Stimulated activated CD8-positive, alpha-beta memory T cell treated with anti-CD3 and anti-CD28 coated beads, Interleukin-7, amount 100 ng/mL, for 1 hour (primary cell): ENCODE measurements around the gene C13orf46.

ENCODE experiments used
- DNase-seq, 2 donors: peaks; one replicate each; pipeline ENCODE4 v3.0.0-alpha.2; 2020; ENCODE audit warnings: low read depth in 2 of 2

C13orf46 gene

DNA sequence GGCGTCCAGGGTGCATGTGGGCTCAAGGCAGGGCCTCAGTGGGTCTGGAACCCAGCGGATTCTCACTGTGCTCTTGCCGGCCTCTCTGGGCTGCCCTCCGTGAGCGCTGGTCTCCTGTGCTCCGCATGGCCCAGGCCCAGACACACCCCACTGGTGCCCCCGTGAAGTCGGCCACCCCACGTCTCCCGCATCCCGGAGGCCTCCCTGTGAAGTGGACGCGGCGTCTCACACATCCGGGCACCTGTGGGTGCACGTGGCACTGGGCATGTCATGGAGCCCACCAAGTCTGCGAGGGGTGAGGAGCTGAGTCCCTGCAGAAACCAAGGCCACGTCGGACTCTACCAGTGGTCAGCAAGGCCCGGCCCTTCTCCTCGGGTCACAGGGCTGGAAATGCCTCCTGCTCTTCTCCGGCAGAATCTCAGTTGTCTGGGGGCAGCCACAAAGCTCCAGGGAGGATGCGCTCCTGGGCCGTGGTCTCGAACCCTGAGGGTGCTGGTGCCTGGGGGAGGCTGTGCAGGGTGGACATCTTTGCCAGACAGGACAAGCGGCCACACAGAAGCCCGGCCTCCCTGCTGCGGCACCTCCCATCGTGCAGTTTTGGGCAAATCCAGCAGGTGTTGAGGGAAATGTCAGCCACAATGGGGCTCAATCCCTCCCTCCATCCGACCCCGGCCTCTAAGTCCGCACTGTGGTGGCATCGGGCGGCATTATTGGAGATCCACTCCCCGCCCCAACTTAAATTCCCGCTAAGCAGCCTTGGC lies 2.2 kb downstream of the C13orf46 start:
- DNase-seq: no peak

DNA sequence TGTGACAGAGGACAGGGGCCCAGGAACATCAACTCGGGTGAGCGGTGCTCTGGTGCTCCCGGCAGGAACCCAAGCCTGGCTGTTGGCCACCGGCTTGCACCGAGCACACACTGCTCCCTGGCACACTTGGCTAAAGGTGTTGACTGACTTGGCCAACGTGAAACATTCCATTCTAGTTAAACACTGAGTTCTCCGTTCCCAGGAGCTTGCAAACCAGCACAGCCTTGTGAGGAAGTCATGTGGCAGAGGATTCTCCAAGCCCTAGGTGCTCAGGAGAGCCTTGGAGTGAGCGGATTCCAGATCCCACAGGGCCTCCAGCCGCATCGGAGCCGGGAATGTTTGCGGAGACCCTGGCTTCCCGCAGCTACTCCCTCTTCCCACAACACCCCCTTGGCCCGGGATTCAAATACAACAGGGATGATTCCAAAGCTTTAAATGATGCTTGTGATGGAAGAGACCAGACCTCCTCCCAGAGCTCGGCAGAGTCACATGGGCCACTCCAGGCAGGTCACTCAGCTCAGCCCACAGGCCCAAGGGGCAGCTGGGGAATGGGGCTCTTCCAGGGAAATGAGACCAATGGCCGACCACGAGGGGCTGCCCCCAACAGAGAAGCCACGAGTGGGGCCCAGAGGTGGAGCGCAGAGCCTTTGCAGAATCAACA lies 2.9 kb downstream of the C13orf46 start:
- DNase-seq: no peak

DNA sequence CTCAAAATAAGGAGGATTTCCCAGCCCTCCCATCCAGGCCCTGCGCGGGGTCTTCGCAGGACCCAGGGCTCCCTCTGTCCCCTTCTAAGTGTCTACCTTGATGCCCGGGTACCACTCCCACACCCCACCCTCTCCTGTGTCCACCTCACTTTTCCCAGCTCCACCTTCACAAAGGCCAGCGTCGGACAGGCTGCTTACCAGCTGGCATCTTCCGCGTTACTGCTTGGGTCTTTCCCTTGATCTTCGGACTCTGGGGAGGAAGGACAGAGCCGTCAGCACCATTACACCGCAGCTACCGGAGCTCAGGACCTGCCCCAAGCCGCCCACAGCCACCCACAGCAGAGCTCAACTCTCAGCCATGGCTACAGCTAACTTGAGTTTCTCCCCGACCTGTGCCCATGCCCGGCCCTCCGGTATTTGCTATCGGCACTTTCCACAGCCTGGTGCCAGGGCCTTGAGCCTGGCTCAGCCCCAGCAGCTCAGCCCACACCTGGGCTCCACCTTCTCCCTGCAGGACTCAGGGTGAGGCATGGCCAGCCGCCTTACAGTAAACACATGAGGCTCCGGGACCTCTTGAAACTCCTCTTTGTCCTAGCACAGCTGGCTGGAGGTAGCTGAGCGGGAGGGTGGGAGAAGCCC lies 3.8 kb downstream of the C13orf46 start:
- DNase-seq: no peak

DNA sequence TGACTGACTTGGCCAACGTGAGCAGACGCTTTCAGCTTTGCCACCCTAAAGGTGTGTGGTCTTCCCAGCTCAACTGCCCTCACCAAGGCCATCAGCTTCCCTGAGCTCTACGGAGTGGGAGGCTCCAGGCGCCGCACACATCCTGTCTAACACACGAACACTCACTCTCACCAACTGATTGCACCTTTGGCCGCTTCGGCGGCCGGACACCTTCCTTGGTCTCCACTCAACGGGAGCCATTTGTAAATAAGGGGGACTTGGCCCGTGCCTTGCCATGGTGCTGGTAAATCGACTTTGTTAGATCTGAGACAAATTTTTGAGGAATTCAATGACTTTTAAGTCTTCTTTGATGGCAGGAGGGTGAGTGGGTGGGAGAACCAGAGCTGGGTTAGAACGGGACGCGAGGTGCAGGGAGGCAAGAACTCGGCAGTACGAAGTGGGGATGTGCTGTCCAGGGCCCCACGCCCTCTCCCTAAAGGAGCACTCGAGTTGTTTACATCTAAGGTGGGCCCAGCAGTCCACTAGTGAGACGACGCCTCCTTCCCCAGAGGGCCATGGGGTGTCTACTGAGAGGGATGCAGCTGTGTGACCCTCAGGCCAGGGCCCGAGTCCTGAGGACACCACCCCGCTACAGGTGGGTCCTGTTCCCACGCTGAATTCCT lies 4.4 kb downstream of the C13orf46 start:
- DNase-seq: no peak

DNA sequence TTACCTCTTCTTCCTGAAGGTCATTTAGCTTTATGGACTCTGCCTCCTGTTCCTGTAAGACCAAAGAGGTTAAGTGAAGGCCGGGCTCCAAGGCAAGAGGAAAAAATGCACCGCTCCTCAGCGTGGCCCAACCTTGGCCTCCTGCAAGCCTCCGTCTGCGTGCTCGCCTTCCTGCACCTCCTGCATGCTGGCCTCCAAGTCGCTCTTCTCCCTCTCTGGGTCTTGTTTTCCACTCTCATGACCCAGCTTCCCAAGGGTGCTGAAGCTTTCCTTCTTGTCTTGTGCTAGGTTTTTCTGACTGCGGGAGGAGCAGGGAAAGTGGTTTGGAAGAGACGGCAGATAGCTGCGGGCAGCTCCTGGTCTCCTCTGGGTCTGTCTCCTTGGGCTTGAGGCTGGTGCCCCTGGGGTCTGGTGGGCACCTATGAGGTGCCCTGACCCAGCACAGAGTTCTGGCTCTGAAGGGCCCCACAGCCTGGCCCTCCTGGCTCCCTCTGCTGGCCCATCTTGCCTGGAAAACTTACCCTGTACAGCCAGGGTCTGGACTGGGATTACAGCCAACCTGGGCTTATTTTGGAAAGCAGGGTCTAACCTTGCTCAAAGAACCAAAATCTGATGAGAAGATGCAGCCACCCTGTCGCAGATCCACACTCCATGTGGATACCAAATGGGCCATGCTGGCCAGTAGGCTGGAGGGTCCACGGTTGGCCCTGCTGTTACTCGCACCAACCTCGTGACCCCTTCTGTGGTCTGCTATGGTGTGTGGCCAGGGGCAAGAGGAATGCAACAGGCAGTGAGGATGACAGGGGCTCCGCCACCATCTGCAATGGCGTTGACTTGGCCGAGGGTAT lies 5.2 kb downstream of the C13orf46 start:
- DNase-seq: no peak

DNA sequence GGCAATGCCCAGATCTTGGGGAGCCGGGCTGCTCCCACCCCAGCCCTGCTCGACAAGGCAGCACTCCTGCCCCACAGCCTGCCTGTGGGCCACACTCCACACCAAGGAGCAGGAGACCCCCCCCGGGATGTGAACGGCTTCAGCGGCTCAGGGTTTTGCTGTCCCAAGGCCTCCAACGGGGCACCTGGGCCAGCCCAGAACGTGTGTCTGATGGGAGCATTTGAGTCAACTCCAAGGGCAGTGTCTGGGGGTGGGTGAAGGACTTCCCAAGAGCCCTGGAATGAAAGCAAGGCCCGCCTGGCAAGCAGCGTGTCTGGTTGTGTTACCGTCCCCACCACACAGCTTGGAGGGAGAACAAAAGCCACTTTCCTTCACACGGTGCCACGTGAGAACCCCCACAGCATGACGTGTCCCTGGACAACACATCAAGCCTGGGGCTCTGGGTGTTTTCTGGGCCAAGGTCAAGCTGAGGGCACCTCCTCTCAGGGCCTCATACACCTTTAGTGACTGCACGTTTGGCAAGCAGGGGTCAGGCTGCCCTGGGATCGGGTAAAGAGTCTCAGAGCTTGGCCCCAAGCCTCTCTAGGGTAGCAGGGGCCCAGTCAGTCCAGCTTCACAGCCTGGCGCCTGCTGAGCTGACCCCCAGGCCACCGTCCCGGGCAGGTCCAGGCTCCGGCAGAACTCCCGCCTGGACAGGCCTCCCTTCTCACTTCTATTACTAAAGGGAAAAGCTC lies 6.0 kb downstream of the C13orf46 start:
- no peak for DNase-seq

DNA sequence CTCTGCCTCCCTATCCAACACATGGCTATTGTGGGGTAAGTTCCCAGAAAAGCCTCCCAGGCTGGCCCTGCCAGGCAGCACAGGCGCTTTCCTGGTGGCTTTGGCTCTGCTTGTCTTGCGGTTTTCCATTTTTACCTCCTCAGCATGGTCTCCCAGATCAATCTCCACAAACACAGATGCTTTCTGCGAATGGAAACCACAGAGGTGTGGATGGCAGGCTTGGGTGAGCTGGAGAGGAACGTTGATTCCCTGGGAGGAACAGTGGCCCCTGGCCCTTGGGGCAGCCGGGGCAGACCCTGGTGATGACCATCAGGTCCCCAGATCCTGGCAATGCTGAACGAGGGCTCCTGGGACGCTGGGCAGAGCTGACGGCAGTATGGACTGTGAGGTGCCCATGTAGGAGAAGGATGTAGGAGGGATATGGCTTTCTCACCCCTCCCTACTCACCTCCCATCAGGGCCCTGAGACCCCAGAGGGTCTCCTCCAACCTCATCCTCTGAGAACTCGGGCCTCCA lies 6.6 kb downstream of the C13orf46 start:
- no peak for DNase-seq

DNA sequence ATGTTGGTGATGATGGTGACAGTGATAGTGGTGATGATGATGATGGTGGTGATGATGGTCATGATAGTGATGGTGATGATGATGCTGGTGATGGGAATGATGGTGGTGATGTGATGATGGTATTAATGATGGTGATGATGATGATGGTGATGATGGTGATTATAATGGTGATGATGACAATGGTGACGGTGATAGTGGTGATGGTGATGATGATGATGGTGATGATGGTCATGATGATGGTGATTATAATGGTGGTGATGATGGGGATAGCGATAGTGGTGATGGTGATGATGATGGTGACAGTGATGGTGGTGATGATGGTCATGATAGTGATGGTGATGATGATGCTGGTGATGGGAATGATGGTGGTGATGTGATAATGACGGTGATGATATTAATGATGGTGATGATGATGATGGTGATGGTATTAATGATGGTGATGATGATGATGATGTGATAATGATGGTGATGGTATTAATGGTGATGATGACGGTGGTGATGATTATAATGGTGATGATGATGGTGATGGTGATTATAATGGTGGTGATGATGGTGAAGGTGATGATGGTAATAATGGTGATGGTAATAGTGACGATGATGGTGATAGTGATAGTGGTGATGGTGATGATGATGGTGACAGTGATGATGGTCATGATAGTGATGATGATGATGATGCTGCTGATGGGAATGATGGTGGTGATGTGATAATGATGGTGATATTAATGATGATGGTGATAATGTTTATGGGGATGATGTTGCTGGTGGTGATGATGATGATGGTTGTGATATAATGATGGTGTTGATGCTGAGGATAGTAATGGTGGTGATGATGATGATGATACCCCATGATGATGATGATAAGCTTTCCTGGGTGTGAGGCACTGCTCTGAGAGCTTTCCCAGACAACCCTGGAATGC lies 7.7 kb downstream of the C13orf46 start:
- DNase-seq: no peak

DNA sequence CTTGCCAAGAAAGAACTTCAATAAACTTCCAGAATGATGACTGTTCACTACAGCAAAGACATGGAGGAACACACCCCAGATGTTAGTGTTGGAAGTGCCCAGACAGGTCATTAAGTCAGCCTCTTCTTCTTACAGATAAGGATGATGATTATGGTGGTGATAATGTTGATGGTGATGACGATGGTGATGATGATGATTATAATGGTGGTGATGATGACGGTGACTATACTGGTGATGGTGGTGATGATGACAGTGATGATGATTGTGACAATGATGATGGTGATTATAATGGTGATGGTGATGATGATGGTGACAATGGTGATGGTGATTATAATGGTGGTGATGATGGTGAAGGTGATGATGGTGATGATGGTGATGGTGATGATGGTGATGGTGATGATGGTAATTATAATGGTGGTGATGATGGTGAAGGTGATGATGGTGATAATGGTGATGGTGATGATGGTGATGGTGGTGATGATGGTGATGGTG lies 8.4 kb downstream of the C13orf46 start:
- DNase-seq: no peak

DNA sequence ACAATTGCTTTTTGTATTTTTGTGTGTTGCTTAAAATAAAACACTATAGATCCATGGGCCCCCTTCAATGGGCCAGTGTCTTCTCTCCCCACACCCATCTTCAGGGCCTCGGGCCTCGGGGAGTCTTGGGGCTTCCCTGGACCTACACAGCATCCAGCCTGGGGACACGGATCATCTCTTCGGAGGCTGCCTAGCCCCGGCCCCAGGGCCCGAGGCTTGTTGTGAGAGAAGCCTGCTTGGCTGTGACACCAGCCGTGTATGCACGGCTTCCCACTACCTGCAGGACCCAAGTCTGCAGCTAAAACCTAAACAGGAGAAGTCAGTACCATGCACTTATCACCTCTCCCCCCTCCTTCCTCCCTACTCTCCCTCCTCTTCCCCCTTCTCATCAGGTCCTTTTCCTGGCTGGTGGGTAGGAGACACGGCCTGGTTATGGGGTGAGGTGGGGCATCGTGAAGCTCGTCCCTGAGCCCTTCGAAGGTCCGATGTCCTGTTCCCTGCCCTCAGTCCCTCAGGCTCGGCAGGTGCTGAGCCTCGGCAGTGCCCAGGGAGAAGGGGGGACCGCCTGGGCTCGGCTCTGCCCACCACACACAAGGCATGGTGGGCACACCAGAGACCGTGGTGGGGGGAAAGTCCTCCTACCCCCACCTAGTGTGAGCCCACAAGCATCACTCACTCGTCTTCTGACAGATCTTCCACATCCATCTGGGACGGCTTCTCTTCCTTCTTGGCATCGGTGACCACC lies 9.5 kb downstream of the C13orf46 start:
- DNase-seq: no peak

DNA sequence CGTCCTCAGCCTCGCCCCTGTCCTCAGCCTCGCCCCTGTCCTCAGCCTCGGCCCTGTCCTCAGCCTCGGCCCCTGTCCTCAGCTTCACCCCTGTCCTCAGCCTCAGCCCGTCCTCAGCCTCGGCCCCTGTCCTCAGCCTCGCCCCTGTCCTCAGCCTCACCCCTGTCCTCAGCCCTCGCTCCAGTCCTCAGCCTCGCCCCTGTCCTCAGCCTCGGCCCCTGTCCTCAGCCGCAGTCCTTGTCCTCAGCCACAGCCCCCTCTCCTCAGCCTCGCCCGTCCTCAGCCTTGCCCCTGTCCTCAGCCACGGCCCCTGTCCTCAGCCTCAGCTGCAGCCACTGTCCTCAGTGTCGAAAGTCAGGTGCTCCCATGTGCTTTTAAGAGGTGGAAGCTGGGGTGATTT lies 10.5 kb downstream of the C13orf46 start:
- no peak for DNase-seq

DNA sequence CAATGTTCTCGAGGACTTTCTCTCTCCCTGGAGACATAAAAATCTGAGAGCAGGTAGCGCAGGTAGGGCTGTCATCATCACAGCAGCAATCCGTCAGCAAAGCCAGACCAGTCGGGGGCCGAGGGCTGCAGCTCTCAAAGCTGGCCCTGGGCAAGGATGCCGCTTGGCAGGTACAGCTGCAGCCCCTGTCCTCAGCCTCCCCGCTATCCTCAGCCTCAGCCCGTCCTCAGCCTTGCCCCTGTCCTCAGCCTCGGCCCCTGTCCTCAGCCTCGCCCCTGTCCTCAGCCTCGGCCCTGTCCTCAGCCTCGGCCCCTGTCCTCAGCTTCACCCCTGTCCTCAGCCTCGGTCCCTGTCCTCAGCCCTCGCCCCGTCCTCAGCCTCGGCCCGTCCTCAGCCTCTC lies 10.9 kb downstream of the C13orf46 start:
- DNase-seq: no peak

DNA sequence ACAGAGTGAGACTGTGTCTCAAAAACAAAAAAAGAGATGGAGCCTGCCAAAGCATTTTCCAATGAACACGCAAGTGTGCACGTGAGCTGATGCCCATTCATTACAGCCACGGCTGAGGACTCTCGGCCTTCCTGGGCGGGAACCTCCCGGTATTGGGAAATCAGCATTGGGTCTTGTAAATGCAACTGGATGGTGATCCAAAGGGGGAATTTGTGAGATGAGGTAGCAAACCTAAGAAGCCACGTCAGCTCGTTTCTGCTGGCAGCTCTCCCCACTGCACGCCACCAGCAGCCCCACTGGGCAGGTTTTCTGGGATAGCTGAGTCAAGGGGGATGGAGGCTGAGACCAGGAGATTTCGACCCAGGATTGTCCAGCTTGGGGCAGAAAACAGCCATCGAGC lies 11.5 kb downstream of the C13orf46 start:
- DNase-seq: no peak

DNA sequence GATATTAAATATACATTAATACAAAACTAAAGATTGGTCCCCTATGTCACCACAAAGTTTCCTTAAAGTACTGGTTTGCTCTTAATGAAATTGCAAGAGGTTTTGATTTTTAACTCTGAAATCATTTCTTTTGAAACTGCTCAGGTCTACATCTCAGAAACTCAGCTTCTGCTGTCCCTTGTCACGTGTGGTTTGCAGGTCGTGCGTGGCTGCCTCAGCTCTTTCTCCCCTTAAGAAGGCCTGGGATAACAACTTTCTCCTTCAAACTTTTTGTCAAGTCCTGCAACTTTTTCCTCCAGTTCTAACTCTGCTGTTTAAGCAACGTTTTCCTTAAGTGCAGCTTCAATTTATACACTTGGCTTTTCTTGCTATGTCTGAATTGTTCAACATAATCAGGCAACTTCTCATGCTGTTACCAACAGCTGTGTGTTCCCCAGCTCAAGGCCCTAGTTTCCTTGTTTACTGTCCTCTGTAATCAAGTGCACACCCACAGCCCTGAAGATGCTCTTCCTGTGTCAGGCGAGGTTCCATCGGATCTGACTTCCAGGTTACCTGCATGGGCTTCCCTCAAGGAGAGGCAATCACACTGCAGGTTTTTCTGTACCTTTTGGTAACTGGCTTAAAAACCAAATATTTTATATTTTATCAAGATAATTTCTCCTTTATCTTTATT lies 13.5 kb downstream of the C13orf46 start:
- no peak for DNase-seq

DNA sequence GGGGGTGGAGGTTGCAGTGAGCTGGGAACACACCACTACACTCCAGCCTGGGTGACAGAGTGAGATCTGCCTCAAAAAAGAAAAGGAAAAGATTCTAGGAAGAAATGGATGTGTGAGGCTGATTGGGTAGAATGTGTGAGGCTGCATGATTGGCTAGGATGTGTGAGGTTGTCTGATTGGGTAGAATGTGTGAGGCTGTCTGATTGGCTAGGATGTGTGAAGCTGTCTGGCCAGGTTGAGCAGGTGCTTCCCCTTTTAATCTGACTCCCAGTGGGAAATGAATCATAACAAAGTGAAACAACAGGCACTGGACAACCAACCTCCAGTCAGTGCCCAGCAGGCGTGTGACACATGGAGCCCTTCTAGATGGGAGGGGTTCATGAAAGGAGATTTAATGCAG lies 14.7 kb downstream of the C13orf46 start:
- DNase-seq: no peak

DNA sequence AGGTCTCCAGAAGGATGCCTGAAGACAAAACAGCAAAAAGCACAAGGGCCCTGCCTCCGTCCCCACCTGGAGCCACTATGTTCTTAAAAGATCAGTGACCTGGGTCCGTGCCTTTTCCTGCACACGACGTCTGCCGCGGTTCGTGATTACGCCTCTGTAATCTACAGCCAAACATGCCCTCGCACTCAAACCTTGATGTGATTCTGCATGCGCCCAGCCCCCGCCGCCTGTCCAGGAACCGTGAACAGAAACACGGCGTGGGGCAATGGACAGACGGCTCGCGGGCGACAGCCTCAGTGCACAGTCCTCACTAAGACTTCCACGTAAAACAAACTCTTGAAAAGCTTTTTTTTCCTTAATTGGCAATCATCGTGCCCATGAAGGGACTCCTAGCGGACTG lies 15.5 kb downstream of the C13orf46 start:
- DNase-seq: no peak

DNA sequence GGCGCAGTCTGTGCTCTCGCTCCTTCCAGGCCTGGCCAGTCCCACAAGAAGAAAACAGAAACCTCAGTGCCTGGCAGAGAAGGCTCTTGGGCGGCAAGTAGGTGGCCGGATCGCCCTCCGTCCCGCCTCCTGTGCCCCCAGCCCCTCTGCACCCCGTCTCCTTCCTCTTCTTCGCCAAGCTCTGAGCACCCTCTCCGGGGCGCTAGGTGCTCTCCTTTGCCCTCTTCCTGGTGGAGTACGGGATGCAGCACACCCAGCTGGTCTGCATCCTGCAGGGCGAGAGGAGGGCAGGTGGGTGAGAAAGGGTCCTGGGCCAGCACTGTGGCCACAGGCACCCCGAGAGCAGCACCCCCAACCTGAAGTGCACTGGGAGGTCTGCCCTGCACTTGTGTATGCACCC lies 17.3 kb downstream of the C13orf46 start:
- DNase-seq: no peak

DNA sequence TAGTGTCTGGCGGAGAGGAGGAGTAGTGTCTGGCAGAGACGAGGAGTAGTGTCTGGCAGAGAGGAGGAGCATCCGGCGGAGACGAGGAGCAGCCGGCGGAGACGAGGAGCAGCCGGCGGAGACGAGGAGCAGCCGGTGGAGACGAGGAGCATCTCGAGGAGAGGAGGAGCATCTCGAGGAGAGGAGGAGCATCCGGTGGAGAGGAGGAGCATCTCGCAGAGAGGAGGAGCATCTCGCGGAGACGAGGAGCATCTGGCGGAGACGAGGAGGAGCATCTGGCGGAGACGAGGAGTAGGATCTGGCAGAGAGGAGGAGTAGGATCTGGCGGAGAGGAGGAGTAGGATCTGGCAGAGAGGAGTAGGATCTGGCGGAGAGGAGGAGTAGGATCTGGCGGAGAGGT lies 18.2 kb downstream of the C13orf46 start:
- DNase-seq: no peak
